Measurements from ENCODE around the gene ANKMY2.

ANKMY2 gene

GRCh38 chr7:16646472-16647072 is 1.0 kb upstream of the ANKMY2 start:
- no peak for TF ChIP-seq CTCF (IDR thresholded peaks at IDR 0.05; ENCODE audit: insufficient read depth, low read length, poor library complexity, severe bottlenecking)
- no peak for TF ChIP-seq EZH2phosphoT487 (conservative IDR thresholded peaks at IDR 0.05; ENCODE audit: low read length)
- Histone ChIP-seq H3K36me3 (ENCODE audit: low read length) (0 out of 2 replicates have a peak, but pooled peaks cover 7% of the 10 kb centered on the region), H3K4me3 (ENCODE audit: insufficient read depth, low read length, poor library complexity, severe bottlenecking) (peak overlapping the region; percentile 91), H3K9ac (ENCODE audit: low read length) (peak overlapping the region; percentile 66), H4K20me1 (ENCODE audit: low read depth, low read length) (peaks cover 46% of the 10 kb centered on the region), H3K4me2 (ENCODE audit: low read depth, low read length, poor library complexity, severe bottlenecking) (peak overlapping the region; percentile 77), H3K27ac (ENCODE audit: low read depth, low read length) (peak overlapping the region; percentile 43), H3K27me3 (ENCODE audit: low read length) (no peaks in the 10 kb centered on the region), H3K9me2 (replicated peaks; ENCODE audit: insufficient read depth, low read length) (no peaks in the 10 kb centered on the region), H3K79me2 (ENCODE audit: insufficient read depth, low read length) (peaks cover 52% of the 10 kb centered on the region), H3K9me3 (ENCODE audit: insufficient read depth, low read length) (no peaks in the 10 kb centered on the region), H3F3A (ENCODE audit: insufficient read depth) (peaks cover 14% of the 10 kb centered on the region; the same call in 1 of the 2 replicates), H2AFZ (ENCODE audit: low read depth, low read length, severe bottlenecking) (no peak overlapping the region)

GRCh38 chr7:16644636-16645592 is 640 bp downstream of the ANKMY2 start:
- peak overlapping the region; percentile 91 for H3K4me3 ChIP-seq (ENCODE audit: insufficient read depth, low read length, poor library complexity, severe bottlenecking)
- peak overlapping the region; percentile 72 for H3K4me2 ChIP-seq (ENCODE audit: low read depth, low read length, poor library complexity, severe bottlenecking)
- H2AFZ ChIP-seq (ENCODE audit: low read depth, low read length, severe bottlenecking) = peak overlapping the region; percentile 97
- 0 out of 2 replicates have a peak, but pooled peaks cover 6% of the 10 kb centered on the region for H3K36me3 ChIP-seq (ENCODE audit: low read length)
- no peaks in the 10 kb centered on the region for H3K27me3 ChIP-seq (ENCODE audit: low read length)
- H3K27ac ChIP-seq (ENCODE audit: low read depth, low read length) = no peak overlapping the region
- no peaks in the 10 kb centered on the region for H3K9me2 ChIP-seq (replicated peaks; ENCODE audit: insufficient read depth, low read length)
- peak overlapping the region; percentile 66 for H3K9ac ChIP-seq (ENCODE audit: low read length)
- peaks cover 35% of the 10 kb centered on the region for H3K79me2 ChIP-seq (ENCODE audit: insufficient read depth, low read length)
- no peaks in the 10 kb centered on the region for H3K9me3 ChIP-seq (ENCODE audit: insufficient read depth, low read length)
- TF ChIP-seq EZH2phosphoT487 (conservative IDR thresholded peaks at IDR 0.05; ENCODE audit: low read length) = no peak
- no peak for TF ChIP-seq CTCF (IDR thresholded peaks at IDR 0.05; ENCODE audit: insufficient read depth, low read length, poor library complexity, severe bottlenecking)
- H4K20me1 ChIP-seq (ENCODE audit: low read depth, low read length) = peaks cover 30% of the 10 kb centered on the region
- H3F3A ChIP-seq (ENCODE audit: insufficient read depth) = peaks cover 14% of the 10 kb centered on the region; the same call in 1 of the 2 replicates

- H4K20me1 ChIP-seq (ENCODE audit: low read depth, low read length) = peaks cover 22% of the 10 kb centered on the region
- H3K27me3 ChIP-seq (ENCODE audit: low read length) = no peaks in the 10 kb centered on the region
- H3K9me3 ChIP-seq (ENCODE audit: insufficient read depth, low read length) = no peaks in the 10 kb centered on the region
- peak overlapping the region; percentile 91 for H3K4me3 ChIP-seq (ENCODE audit: insufficient read depth, low read length, poor library complexity, severe bottlenecking)
- TF ChIP-seq CTCF (IDR thresholded peaks at IDR 0.05; ENCODE audit: insufficient read depth, low read length, poor library complexity, severe bottlenecking) (no peak), EZH2phosphoT487 (conservative IDR thresholded peaks at IDR 0.05; ENCODE audit: low read length) (no peak)
- H3K27ac ChIP-seq (ENCODE audit: low read depth, low read length) = no peak overlapping the region
- H3K4me2 ChIP-seq (ENCODE audit: low read depth, low read length, poor library complexity, severe bottlenecking) = peak overlapping the region; percentile 72
- no peaks in the 10 kb centered on the region for H3K9me2 ChIP-seq (replicated peaks; ENCODE audit: insufficient read depth, low read length)
- peak overlapping the region; percentile 66 for H3K9ac ChIP-seq (ENCODE audit: low read length)
- no peaks in the 10 kb centered on the region for H3K36me3 ChIP-seq (ENCODE audit: low read length)
- peak overlapping the region; percentile 97 for H2AFZ ChIP-seq (ENCODE audit: low read depth, low read length, severe bottlenecking)
- H3F3A ChIP-seq (ENCODE audit: insufficient read depth) = peaks cover 14% of the 10 kb centered on the region; the same call in 1 of the 2 replicates
- H3K79me2 ChIP-seq (ENCODE audit: insufficient read depth, low read length) = peaks cover 28% of the 10 kb centered on the region
Measured at GRCh38 chr7:16644157-16644556, 1.4 kb downstream of the ANKMY2 start.
